Fibroblast of gingiva (primary cell): ENCODE results near the gene HMX1.

Source experiments
- DNase-seq: peaks from one replicate; pipeline ENCODE4 v3.0.0-alpha.2; 2011; ENCODE audit warnings: low read depth

HMX1 gene

DNA sequence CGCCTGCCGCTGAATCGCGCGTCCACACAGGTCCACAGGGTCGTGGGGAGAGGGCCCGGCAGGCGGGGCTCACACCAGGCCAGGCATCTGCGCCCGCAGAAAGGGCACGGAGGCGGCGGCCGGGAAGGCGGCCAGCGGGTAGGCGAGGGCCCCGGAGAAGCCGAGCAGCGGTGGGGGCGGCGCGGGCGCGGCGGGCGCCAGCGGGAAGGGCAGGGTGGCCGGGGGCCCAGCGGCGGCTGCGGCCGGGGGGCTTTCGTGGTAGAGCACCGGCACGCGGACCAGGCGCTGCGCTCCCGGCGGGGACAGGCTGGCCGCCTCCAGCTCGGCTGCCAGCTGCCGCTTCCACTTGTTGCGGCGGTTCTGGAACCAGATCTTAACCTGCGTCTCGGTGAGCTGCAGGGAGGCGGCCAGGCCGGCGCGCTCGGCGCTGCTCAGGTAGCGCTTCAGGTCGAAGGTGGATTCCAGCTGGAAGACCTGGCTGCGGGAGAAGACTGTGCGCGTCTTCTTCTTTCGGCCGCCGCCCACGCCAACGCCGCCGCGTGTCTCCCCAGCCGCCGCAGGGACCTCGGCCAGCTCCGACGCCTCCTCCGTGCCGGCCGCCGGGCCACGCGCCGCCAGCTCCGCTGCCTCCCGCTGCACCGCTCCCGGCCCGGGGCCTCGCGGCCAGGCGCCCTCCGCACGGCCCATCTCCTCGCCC is 3.9 kb downstream of the HMX1 start:
- DNase-seq, result no peak

DNA sequence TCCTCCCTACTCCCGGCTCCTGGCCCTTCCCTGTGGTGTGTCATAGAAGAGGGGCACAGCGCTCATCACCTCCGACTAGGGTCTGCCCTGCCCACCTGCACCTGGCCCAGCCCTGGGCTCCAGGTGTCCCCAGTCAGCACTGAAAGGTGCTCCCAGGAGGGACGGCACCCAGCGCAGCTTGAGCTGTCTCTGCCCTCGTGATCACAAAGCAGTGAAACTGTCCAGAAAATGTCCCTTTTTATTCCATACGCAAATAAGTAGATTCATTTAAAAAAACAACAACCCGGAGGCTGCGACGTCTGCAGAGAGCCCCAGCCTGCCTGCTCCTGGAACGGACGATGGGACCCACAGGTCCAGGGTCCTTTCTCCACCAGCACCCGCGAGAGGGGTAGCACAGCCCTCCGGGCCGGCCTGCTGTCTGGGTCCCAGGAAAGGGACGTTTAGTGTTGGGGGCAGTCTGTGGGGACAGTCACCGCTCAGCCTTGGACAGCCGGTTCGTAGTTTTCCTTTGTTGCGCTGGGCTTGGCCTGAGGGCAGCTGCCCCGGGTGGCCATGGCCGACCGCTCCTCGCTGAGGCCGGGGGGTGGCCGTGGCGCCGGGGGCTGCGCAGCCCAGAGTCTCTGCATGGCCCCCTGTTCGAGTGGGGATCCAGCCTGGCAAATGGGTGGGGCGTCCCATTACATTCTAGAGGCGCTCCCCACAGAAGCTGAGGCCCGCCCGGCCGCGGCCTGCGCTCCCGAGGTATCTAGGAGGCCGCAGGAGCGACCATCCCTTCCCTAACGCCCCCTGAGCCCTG is 4.6 kb downstream of the HMX1 start:
- DNase-seq, result no peak

DNA sequence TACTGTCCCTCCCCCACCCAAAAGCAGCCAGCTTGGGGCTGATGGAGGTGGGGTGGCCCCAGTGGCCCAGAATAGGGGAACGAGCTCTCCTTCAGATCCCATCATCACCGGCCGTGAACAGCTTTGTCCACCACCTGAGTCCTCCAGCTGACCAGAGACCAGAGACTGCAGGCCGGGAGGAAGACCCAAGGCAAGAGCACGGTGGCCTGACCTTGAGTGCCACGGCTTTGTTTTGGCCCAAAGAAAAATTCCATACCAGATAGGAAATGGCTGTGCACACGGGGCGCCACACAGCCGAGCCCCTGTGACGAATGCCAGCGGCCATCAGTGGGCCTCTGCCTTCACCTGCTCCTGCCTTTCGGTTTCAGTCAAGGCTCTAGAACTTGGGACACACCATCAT is 5.2 kb downstream of the HMX1 start:
- DNase-seq, result no peak

DNA sequence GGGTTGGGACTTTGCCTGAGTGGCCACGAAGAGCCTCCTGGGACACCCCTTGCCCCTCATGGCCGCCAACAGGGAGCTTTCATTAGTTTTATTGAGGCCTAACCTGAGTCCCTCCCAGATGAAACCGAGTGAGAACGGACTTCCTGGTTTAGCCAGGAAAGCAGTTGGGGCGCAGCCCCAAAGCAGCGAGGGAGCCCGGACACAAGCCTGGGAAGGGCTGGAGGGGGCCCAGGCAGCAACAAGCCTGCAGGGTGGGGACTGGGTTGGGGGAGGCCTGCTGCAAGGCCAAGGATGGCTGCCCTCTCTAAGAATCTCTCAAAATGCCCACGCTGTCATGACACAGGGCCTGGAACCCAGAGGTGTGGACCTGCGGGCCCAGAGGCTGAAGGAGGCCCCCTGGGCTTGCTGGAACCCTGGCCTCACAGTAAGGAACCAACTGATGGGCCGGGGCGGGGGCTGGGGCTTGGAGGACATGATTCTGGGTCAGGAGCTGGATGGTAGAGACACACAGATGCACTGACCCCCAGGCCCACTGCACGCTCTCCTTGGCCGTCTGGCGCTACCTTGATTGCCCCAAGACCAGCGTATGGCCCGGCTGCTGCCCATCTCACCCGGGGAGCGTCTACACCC is 5.8 kb downstream of the HMX1 start:
- DNase-seq, result no peak

DNA sequence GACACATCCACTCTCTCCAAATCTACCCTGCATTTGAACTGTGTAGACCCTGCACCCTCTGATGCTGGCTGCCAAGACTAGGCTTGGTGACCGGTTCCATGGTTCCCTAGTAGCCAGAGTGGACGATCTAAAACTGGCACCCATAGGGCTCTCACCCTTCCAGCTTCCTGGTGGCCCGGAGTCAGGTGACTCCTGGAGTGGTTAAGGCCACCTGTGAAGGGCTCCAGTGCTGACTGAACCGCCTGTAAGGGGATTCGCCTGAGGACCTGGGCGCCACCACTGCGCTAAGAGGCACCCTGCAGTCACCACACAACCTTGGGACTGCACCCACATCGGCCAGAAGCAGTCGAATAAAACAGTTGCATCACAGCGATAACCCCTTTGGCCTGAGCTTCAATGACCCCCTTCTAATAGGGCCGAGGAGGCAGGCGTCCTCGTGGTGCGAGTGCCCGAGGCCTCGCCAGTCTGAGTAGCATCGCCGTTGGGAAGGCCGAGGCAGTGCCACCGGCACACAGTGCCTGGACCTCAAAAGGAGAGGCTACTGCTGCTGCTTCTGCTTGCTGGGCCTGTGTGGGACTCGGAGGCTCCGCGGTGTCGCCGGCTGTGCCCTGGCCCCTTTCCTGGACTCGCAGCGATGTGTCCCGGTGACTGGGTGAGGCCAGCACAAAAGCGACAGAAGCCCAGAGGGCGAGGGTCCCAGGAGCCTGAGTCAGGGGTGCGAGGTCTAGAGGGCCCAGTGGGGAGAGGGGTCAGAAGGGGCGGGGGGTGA is 6.5 kb downstream of the HMX1 start:
- no peak for DNase-seq

DNA sequence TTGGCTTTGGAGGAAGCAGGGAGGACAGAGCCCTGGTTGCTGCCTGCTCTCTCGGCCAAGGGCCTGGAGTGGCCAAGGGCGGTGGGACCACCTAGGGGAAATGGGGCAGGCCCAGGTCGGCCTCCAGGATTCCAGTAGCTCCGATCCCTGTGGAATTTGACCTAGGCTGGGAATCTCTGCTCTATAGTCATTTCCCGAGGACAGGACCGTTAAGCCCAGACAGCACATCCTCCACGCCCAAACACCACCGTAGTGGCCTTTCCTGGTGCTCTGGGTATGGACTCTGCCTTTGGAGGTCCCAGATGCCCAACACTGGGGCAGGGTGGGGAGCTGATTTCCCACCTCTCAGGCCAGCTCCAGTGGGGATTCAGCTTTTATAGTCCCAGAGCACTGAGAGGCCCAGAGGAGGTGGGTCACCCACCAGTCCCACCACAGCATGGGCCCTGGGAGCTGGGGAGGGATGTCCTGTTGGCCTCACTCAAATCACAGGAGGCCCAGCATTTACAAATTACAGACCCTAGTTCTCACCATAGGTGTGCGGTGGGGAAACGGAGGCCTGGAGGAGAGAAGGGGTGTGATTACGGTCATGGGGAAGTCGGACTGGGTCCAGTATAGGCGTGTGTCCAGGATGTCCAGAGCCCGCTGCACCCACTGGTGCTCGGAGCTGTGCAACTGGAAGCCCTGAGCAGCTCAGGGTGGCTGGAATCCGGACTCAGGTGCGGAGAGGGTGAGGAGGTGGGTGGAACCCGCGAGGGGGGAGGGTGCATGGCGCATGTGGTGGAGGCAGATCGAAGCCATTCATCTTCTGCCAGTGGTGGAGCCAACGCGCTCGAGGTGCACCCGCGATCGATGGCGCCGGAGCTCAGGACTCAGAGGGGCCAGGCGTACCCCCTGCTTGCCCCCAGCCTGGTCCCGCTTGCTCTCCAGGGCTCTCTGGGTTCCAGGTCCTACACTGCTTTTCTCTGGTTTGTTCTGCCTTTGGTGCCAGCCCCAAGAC is 7.7 kb downstream of the HMX1 start:
- no peak for DNase-seq

DNA sequence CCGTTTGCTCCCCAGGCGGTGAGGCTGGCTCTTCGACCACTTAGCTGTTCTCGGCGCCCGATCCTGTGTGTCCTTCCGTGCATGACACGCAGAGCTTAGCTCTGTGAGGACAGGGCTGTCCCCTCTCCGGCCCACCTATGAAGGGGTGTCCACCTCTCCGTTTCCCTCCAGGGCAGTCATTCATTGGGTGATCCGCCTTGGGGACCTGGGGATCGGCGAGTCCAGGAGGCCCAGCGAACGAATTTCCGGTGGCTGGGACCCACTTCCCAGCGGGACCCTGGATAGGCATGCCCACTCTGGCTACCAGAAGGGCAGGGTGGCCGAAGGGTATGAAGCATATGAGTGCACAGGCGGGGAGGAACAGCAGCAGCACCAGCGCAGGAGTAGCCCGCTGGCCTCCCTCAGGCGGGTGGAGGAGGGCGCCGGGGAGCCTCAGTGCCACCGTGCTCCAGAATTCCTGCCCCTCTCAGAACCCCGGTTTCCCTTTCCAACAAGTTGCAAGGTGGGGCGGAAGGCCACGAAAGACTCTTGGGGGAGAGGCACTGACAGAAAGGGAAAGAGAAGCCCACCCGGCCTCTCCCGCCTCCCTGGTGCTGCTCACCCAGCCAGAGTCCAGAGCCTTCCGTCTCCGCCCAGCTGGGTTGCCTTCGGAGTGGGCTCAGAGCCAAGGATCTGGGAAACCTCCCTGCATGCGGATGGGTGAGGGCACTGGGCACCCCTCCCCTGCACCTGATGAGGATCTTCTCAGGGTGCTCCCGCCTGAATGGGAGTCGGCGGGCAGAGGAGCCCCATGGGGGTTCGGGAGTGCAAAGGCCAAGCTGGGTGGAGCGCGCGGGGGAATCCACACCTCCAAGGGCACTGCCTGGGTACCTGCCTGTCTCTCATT is 8.6 kb downstream of the HMX1 start:
- no peak for DNase-seq

DNA sequence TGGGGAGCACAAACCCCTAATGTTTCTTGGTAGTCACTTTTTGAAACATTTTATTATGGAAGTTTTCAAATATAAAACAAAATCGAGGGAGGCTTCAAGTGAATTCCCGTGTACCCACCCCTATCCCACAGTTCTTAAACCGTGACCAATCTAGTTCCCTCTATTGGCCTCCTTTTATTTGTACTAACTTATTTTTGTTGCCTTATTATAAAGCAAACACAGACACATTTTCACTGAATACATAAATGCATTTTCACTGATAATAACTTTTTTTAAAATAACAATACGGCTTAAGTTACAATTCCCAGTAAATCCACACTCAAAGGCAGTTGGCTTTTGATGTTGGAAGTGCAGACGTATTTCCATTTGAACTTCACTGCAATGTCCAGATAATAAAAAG is 9.3 kb downstream of the HMX1 start:
- no peak for DNase-seq

DNA sequence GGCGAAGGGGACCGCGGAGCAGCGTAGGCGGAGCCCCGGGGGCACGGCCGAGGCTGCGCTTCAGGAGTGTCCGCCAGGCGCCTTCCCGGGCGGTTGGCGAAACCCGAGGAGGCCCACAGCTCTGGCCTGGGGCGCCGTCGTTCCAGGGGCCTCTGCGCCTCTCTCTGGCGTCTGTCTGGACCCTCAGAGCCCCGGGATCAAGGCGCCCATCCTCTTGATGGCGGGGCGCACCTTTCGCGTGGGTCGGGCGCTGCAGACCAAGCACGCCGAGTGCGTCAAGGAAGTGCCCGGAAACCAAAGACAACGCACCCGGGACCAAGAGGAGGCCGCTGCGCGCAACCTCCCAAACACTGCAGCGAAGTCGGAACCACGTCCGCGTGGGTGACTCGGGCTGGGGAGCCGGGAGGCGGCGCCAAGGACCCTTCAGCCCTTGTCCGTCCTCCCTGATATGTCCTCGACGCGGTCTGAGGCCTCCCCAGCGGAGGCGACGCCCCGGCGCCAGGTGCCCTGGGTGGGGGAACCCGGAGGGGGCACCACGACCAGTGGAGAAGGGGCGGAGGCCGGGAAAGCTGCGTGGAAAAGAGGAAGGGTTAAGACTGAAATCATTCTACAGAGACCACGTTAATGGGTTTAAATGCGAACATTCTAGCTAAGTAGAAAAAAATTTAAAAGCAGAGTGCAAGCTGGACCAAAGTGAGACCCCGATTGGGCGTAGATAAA is 9.9 kb downstream of the HMX1 start:
- no peak for DNase-seq

DNA sequence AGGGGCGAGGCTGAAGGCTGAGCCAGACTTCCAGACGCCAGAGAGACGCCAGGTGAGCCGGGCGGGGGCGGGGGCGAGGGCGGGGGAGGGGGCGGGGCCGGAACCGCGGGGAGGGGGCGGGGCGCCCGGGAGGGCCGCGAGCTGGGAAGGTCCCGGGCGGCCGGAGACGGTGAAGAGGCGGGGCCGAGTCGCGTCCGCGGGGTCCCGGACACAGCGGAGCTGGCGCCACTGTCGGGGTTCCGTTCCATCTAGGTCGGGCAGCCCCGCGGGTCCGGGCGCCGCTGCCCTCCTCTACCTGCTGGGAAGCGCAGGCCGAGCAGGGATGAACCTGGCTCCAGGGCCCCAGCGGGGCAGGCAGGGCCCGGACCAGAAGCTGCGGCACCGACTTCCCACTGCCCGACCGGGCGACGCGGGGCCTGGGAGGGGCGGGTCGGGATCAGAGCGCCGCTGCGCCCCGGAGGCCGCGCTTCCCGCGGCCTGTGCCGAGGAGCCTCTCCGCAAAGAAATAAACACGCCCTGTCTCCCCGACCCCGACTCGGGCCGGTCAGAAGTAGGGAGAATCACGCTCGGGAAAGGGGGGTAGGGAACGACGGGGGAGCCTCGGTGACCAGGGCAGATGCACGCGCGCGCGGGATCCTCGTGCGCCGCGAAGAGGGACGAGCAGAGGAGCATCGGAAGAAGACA is 10.6 kb downstream of the HMX1 start:
- DNase-seq, result no peak

DNA sequence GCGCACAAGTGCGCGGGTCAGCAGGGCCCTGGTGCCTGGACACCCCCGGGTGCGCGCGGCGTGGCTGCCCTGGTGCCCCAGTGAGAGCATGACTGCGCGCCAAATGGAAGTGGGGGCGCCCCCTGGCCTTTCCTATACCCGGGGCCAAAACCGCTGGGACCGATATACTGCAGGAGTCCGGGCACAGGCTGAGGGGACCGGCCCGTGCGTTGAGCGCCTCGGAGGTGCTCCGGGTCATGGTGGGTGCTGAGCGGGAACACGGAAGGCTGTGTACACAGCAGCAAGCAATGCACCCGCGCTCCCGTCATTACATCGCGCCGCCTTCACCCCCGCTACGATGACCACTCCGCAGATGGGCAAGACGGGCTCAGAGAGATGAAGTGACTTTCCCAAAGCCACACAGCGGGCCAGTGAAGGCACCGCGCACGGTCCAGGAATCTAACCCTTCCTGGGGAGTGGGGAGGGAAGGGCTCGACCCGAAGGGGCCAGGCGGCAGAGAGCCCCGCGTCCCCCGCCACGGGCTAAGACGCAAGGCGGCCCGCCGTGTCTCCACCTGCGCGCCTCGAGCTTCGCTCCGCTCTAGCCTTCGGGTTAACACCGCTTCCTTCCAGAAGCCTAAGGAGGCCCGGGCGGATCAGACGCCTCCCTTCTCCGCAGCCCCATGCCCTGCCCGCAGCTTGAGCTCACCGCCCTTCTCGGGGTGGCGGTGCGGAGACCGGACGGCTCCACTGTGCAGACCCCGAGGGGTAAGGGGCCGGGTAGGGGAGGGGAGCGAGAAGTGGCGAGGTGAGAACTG is 11.3 kb downstream of the HMX1 start:
- DNase-seq, result no peak

DNA sequence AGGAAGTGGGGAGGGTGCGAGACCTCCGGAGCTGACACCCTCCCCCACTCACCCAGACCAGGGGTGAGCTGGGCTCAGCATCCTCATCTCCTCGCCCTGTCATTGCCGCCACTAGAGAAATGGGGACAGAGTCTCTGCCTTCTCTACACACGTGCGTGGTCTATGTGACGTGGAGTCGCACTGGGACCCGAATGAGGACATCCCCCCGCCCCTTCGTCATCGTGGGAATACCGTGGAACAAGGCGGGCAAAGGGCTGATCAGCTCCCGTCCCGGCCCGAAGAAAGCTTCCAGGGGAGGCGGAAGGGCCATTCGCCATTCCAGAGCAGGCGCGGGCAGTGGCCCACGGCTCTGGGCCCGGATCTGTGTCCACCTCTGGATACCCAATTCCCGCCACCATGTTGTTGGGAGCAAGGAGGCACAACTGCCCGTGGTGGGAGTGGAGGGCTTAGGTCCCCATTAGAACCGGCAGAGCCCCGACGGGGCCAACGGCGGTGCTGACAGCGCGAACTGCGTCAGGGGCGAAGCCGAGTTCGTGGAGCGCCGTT is 12.0 kb downstream of the HMX1 start:
- no peak for DNase-seq

DNA sequence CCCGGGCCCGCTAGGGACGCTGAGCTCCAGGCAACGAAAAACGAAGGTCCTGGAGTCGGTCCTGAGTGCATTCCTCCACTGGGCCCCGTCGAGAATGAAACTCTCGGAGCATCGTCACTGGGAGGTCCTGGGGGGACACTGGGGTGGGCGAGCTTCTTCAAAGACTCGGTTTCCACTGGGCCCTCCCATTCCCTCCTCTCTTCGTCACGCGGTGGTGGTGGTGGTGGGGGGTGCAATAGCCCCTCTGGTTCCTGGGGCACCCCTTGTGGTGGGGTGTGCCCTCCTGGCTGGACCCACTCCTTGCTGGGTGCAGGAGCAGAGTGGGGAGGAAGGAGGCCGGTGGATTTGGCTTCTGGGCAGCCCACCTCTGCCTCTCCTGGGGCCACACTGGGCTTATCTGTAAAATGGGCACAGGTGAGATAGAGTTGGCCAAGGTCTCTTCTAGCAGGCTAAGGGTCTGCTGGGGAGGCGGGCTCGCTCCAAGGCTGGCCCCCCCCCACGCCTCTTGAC is 12.9 kb downstream of the HMX1 start:
- no peak for DNase-seq

DNA sequence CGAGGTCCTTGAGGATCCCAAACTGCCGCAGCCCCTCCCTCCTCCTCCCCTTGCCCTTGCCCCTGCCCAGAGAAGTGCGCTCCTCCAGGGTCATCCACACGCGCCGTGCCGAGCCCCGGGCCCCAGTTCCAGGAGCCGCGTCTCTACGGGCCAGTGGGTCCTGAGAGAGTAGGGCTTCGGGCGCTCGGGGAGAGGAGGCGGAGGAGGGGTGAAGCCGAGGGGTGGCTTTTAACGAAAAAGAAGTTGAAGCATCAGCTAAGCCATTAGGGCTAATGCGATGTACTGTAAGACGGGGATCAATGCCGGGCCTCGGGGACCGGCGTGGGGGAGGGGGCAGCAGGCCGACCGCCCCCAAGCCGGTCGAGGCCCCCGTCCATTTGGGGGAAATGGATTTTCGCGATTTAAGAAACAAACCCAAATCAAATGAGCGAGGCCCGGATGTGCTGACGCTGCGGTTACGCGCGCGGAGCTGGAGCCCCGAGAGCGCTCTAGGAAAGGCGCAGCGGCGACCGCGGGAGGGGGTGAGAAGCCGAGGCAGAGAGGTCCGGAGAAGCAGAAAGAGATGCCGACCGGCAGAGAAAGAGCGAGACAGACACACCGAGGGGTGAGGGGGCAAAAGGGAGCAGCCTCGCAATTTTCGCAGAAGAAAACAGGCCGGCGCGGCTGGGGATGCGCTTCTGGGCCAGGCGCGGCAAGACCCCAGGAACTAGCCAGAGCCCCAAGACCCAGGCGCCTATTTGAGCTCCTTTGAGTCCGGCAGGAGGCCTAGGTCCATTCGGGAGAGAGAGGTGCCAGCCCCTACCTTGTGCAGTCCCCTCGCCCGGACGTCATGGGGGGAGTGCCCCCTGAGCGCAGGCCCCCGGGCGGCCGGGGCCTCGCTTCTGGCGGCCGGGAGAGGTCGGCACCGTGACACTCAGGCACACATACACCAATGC is 13.6 kb downstream of the HMX1 start:
- DNase-seq, result no peak

DNA sequence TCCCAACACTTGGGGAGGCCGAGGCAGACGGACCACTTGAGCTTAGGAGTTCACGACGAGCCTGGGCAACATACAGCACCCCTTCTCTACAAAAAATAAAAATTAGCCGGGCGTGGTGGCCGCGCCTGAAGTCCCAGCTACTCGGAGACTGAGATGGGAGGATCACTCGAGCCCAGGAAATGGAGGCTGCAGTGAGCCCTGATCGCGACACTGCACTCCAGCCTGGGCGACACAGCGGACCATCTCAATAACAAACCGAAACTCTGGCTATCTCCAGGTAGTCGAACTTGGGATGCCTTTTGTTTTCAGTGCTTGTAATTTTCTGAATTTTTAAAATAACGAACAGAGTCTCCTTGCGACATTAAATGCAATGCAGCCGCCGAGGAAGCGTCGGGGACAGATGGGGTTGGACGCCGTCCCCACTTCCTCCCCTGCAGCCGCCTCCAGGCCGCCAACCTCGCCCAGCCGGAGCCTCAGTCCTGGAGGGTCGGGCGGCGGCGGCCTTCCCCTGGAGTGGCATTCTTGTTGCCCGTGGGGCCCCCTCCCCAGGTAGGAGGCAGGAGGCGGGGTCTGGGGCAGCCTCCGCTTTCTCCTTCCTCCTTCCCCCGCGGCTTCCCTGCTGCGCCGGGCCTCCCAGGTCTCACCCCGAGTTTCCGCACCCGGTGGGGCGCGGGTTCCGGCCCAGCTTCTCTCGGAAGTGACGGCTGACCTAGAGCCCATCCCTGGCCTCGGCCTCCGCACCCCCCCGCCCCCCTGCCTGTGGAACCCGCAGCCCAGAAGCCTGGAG is 14.6 kb downstream of the HMX1 start:
- DNase-seq, result no peak

DNA sequence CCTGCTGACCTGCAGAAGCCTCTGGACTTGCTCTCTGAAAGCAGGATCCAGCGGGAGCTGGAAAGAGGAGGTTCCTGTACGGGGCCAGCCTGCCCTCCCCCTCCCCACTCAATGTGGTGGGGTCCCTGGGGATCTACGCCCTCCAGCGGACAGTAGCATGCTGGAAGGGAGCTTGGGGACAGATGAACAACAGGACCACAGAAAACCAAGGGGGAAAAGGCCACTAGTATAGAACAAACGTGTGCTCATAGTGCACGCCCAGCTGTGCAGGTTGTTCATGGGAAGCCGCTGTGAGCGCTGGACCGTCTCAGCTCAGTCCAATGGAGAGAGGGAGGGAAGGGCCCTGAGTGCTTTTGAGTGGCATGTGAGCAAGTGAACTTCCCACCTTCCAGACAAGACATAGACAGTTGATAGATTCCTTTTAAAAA is 15.8 kb downstream of the HMX1 start:
- DNase-seq, result no peak
